ENCODE measurements around the gene NDST4.
"Not testable (repeated sequence)": the region's sequence is repeated elsewhere in the genome, so short reads cannot be mapped to it uniquely, and the experiment has no call there.

The NDST4 gene

DNA sequence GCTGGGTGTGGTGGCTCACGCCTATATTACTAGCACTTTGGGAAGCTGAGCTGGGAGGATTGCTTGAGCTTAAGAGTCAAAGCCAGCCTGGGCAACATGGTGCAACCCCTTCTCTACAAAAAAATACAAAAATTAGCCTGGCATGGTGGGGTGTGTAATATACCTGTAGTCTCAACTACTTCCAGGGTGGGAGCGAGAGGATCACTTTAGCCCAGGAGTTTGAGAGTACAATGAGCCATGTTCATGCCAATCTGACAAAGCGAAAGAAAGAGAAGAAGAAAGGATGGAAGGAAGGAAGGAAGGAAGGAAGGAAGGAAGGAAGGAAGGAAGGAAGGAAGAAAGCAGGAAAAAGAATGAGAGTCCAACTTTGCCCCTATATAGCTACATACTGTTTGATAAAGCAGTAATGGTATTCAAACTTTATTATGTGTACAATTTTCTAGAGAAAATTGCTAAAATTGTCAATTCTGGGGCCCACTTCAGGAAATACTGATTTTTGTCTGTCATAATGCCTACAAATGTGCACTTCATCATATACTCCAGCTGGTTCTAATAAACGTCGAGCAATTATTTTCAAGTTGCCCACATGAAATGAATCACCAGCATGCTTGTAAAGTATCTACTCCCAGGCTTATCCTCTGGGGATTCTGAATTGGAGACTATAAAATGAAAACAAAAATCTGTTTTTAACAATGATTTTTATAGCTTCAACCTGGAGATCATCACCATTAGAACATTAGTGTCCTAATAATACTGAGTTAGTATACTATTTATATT, 132.3 kb downstream of the NDST4 start:
- TF ChIP-seq ISL1 (CRISPR knock-in tag; IDR thresholded peaks at IDR 0.05): no peak
- TF ChIP-seq ESRRG (CRISPR knock-in tag; IDR thresholded peaks at IDR 0.05): no peak
- no peak for ATAC-seq

DNA sequence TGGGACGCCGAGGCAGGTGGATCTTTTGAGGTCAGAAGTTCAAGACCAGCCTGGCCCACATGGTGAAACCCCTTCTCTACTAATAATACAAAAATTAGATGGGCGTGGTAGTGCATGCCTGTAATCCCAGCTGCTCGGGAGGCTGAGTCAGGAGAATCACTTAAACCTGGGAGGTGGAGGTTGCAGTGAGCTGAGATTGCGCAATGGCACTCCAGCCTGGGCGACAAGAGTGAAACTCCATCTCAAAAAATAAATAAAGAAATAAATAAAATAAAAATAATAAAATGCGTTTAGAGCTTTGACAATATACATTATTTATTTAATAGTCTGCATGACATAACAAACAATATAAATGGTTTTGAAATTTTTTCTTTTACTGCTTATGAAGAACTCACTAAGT, 133.0 kb downstream of the NDST4 start:
- not testable (repeated sequence) for ATAC-seq

DNA sequence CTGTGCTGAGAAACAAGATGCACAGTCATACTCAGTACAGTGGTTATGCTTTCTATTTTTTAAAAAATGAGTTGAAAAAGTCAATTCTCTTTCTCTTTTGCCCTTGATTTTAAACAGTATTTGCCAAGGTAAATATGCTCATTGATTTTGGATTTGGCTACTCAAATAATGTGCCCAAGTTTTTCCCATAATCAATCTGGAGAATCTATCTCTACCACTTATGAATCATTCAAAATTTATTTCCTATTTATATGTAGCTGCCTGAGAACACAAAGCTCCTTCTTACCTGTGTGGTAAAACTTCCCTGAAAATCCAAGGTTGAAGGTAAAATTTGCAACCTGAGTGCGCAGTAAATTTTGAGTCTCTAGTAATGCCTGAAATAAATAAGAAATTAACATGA, 136.5 kb downstream of the NDST4 start:
- no peak for ATAC-seq
- TF ChIP-seq ISL1 (CRISPR knock-in tag; IDR thresholded peaks at IDR 0.05) (no peak), GLIS3 (CRISPR knock-in tag; IDR thresholded peaks at IDR 0.05) (no peak), ZFP30 (CRISPR knock-in tag; IDR thresholded peaks at IDR 0.05) (no peak), ZNF8 (CRISPR knock-in tag; IDR thresholded peaks at IDR 0.05) (no peak), OSR1 (CRISPR knock-in tag; IDR thresholded peaks at IDR 0.05) (no peak), TCF4 (CRISPR knock-in tag; IDR thresholded peaks at IDR 0.05; ENCODE audit: borderline replicate concordance) (no peak), ZNF70 (CRISPR knock-in tag; IDR thresholded peaks at IDR 0.05) (no peak), CSDC2 (CRISPR knock-in tag; IDR thresholded peaks at IDR 0.05) (no peak)
- TF ChIP-seq, protein P1, sequence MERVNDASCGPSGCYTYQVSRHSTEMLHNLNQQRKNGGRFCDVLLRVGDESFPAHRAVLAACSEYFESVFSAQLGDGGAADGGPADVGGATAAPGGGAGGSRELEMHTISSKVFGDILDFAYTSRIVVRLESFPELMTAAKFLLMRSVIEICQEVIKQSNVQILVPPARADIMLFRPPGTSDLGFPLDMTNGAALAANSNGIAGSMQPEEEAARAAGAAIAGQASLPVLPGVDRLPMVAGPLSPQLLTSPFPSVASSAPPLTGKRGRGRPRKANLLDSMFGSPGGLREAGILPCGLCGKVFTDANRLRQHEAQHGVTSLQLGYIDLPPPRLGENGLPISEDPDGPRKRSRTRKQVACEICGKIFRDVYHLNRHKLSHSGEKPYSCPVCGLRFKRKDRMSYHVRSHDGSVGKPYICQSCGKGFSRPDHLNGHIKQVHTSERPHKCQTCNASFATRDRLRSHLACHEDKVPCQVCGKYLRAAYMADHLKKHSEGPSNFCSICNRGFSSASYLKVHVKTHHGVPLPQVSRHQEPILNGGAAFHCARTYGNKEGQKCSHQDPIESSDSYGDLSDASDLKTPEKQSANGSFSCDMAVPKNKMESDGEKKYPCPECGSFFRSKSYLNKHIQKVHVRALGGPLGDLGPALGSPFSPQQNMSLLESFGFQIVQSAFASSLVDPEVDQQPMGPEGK (CRISPR knock-in tag; IDR thresholded peaks at IDR 0.05; ENCODE audit: borderline replicate concordance): no peak
- TF ChIP-seq, protein P2, sequence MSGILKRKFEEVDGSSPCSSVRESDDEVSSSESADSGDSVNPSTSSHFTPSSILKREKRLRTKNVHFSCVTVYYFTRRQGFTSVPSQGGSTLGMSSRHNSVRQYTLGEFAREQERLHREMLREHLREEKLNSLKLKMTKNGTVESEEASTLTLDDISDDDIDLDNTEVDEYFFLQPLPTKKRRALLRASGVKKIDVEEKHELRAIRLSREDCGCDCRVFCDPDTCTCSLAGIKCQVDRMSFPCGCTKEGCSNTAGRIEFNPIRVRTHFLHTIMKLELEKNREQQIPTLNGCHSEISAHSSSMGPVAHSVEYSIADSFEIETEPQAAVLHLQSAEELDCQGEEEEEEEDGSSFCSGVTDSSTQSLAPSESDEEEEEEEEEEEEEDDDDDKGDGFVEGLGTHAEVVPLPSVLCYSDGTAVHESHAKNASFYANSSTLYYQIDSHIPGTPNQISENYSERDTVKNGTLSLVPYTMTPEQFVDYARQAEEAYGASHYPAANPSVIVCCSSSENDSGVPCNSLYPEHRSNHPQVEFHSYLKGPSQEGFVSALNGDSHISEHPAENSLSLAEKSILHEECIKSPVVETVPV (CRISPR knock-in tag; IDR thresholded peaks at IDR 0.05): no peak
- TF ChIP-seq, protein P3, sequence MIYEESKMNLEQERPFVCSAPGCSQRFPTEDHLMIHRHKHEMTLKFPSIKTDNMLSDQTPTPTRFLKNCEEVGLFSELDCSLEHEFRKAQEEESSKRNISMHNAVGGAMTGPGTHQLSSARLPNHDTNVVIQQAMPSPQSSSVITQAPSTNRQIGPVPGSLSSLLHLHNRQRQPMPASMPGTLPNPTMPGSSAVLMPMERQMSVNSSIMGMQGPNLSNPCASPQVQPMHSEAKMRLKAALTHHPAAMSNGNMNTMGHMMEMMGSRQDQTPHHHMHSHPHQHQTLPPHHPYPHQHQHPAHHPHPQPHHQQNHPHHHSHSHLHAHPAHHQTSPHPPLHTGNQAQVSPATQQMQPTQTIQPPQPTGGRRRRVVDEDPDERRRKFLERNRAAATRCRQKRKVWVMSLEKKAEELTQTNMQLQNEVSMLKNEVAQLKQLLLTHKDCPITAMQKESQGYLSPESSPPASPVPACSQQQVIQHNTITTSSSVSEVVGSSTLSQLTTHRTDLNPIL (CRISPR knock-in tag; IDR thresholded peaks at IDR 0.05; ENCODE audit: low read depth): no peak
- TF ChIP-seq, protein P4, sequence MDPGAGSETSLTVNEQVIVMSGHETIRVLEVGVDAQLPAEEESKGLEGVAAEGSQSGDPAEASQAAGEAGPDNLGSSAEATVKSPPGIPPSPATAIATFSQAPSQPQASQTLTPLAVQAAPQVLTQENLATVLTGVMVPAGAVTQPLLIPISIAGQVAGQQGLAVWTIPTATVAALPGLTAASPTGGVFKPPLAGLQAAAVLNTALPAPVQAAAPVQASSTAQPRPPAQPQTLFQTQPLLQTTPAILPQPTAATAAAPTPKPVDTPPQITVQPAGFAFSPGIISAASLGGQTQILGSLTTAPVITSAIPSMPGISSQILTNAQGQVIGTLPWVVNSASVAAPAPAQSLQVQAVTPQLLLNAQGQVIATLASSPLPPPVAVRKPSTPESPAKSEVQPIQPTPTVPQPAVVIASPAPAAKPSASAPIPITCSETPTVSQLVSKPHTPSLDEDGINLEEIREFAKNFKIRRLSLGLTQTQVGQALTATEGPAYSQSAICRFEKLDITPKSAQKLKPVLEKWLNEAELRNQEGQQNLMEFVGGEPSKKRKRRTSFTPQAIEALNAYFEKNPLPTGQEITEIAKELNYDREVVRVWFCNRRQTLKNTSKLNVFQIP (CRISPR knock-in tag; IDR thresholded peaks at IDR 0.05; ENCODE audit: borderline replicate concordance, low read depth): no peak

DNA sequence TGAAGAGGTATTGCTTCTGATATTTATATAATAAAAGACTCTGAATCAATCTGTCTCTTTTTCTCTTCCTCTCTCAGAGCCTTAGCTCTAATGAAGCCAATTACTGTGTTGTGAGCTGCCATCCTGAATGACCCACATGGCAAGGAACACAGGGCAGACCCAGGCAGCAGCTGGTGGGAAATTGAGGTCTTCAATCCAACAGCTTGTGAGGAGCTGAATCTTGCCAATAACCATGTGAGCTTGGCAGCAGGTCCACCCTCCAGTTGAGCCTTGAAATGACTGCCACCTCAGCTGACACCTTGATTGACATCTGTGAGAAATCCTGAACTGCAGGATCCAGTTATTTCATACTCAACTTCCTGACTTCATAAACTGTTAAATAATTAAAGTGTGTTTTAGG, 149.4 kb downstream of the NDST4 start:
- TF ChIP-seq ZFP3 (CRISPR knock-in tag; IDR thresholded peaks at IDR 0.05) (no peak), ZNF8 (CRISPR knock-in tag; IDR thresholded peaks at IDR 0.05) (no peak), ARNTL (CRISPR knock-in tag; IDR thresholded peaks at IDR 0.05; ENCODE audit: borderline replicate concordance, low read depth) (no peak), ISL1 (CRISPR knock-in tag; IDR thresholded peaks at IDR 0.05) (no peak), PPARA (CRISPR knock-in tag; IDR thresholded peaks at IDR 0.05; ENCODE audit: borderline replicate concordance) (no peak), RARB (CRISPR knock-in tag; IDR thresholded peaks at IDR 0.05) (no peak), ESRRG (CRISPR knock-in tag; IDR thresholded peaks at IDR 0.05) (no peak)
- TF ChIP-seq, protein P2 (CRISPR knock-in tag; IDR thresholded peaks at IDR 0.05): no peak
- TF ChIP-seq, protein P1 (CRISPR knock-in tag; IDR thresholded peaks at IDR 0.05; ENCODE audit: borderline replicate concordance): no peak
- TF ChIP-seq, protein P5, sequence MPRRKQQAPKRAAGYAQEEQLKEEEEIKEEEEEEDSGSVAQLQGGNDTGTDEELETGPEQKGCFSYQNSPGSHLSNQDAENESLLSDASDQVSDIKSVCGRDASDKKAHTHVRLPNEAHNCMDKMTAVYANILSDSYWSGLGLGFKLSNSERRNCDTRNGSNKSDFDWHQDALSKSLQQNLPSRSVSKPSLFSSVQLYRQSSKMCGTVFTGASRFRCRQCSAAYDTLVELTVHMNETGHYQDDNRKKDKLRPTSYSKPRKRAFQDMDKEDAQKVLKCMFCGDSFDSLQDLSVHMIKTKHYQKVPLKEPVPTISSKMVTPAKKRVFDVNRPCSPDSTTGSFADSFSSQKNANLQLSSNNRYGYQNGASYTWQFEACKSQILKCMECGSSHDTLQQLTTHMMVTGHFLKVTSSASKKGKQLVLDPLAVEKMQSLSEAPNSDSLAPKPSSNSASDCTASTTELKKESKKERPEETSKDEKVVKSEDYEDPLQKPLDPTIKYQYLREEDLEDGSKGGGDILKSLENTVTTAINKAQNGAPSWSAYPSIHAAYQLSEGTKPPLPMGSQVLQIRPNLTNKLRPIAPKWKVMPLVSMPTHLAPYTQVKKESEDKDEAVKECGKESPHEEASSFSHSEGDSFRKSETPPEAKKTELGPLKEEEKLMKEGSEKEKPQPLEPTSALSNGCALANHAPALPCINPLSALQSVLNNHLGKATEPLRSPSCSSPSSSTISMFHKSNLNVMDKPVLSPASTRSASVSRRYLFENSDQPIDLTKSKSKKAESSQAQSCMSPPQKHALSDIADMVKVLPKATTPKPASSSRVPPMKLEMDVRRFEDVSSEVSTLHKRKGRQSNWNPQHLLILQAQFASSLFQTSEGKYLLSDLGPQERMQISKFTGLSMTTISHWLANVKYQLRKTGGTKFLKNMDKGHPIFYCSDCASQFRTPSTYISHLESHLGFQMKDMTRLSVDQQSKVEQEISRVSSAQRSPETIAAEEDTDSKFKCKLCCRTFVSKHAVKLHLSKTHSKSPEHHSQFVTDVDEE (CRISPR knock-in tag; IDR thresholded peaks at IDR 0.05): no peak
- TF ChIP-seq, protein P4 (CRISPR knock-in tag; IDR thresholded peaks at IDR 0.05; ENCODE audit: borderline replicate concordance, low read depth): no peak
- no peak for ATAC-seq

Measured in SK-N-SH treated with all-trans-retinoic acid at 6 μM for 48 hours (cell line).